GM19324 (cell line): ENCODE results near the gene SIGLEC9.

ENCODE experiments used
- ATAC-seq: cut with Tn5 transposase; IDR thresholded peaks from one replicate; pipeline ENCODE4 v1.9.1; 2021; ENCODE audit warnings: mild to moderate bottlenecking, moderate library complexity; ENCODE audit not compliant: unreplicated experiment, low FRiP score

The SIGLEC9 gene

GRCh38 chr19:51096473-51097165 is 28.1 kb upstream of the SIGLEC9 start:
- ATAC-seq, result no peak

GRCh38 chr19:51097166-51097738 is 27.5 kb upstream of the SIGLEC9 start:
- ATAC-seq, result no peak

- ATAC-seq, result no peak
Measured at GRCh38 chr19:51097796-51098195, 26.9 kb upstream of the SIGLEC9 start.

DNA sequence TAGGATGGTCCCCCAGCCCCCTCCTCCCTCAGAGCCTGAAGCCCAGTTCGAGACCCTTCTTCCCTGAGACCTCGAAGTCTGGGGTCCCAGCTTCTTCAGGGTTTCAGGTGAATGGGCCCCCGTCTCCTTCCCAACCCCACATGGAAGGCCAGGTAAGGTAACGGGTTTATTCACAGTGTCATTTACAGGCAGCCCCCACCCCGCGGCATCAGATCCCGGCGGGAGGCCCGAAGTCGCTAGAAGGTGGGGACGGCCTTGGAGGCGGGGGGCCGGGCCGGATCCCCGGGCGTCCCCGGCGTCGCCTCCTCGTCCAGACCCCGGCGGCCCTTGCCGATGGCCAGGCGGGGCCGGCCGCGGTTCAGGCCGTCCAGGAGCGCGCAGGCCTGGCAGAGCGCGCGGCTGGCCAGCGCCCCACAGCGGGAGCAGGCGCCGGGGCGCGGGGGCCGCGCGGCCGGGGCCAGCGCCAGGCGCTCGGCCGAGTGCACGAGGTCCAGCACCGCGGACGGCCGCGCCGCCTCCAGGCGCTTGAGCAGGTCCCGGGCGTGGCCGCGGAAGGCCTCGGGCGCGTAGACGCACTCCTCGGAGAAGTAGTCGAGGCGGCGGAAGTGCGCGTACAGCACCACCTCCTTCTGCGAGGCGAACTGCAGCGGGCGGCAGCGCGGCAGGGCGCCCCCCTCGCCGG is 26.2 kb upstream of the SIGLEC9 start:
- no peak for ATAC-seq

GRCh38 chr19:51099047-51099382 is 25.7 kb upstream of the SIGLEC9 start:
- ATAC-seq, result no peak

DNA sequence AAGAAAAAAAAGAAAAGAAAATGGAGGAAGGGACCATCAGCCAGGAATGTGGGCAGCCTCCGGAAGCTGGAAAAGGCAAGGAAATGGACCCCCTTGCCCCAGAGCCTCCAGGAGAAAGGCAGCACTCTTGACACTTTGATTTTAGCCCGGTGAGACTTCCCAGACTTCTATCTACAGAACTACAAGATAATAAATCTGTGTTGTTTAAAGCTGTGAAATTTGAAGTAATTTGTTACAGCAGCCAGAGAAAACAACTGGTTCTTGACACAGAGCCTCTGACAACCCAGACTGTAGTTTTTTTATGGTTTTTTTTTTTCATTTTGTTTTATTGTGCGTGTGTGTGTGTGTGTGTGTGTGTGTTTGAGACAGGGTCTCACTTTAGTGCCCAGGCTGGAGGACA is 24.1 kb upstream of the SIGLEC9 start:
- no peak for ATAC-seq

GRCh38 chr19:51101171-51101865 is 23.4 kb upstream of the SIGLEC9 start:
- no peak for ATAC-seq

DNA sequence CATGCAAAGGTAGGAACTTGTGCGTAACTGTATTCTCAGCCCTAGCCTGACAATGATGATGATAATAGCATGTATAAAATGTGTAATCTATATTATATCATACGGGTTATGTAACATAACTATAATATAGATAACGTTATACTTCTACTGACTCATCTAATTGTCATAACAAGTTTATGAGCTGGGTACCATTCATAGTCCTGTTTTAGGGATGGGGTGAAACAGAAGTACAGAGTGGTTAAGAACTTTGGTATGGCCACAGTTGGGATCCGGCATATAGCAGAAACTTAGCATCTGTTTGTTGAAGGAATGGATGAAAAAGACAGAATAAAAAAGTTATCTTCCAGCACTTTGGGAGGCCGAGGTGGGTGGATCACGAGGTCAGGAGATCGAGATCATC is 21.7 kb upstream of the SIGLEC9 start:
- ATAC-seq, result no peak

DNA sequence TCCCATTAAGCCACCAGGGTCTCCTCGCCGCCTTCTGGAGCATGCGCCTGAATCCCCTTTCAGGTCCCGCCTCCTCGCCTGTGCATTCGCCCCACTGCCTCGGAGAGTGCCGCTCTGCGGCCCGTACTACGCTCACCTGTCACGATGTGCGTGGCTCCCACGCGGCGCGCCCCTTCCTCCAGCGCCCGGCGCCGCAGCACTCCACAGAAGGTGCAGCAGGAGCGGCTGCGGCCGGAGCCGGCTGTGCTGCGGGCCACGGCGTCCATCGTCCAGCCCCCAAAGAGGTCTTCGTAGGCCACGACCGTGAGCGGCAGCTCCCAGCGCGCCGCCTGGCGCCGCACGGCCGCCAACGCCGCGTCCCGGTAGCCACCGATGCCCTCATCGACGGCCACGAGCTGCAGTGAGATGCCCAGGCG is 20.8 kb upstream of the SIGLEC9 start:
- ATAC-seq, result no peak

- no peak for ATAC-seq
Measured at GRCh38 chr19:51107406-51108065, 17.2 kb upstream of the SIGLEC9 start.

DNA sequence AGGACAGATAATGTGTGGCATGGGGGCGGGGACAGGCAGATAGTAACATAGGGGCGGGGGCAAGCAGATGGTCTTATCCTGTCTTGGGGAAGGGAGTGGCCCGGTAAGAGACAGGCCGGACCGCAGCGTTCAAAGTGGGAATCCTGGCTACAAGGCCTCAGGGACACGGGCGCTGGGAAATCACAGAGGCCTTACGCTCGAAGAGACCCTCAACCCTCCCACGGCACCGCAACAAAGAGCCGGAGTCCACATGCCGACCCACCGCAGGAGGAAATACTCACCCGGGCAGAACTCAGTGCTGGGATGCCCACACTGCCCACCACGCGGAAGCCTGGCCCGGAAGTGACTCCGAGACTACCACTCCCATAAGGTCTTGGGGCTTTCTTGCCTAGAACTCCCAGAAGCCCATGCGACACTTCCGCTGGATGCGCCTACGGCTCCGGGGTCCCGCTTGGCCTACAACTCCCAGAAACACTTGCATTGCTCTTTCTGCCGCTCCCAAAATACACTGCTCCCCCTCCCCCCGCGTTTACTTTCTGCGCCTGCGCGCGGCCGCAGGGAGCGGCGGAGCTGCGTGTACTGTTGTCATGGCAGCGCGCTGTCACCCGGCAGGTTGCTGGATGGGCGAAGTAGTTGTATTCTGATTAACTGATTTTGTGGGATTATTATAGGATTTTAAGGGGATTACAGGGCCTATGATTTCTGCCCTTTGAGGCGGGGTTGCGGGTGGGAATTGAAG is 16.5 kb upstream of the SIGLEC9 start, which contains the start of gene CTU1:
CTU1 (minus strand) TSS at position 344 of the 739 bp plus-strand sequence. CDS start 3,840 bp downstream, outside the sequence.
- peak; percentile 96 for ATAC-seq

GRCh38 chr19:51108805-51109146 is 15.9 kb upstream of the SIGLEC9 start:
- peak; percentile 48 for ATAC-seq

- no peak for ATAC-seq
Measured at GRCh38 chr19:51110666-51110971, 14.1 kb upstream of the SIGLEC9 start.

- no peak for ATAC-seq
Measured at GRCh38 chr19:51111606-51112005, 13.1 kb upstream of the SIGLEC9 start.

DNA sequence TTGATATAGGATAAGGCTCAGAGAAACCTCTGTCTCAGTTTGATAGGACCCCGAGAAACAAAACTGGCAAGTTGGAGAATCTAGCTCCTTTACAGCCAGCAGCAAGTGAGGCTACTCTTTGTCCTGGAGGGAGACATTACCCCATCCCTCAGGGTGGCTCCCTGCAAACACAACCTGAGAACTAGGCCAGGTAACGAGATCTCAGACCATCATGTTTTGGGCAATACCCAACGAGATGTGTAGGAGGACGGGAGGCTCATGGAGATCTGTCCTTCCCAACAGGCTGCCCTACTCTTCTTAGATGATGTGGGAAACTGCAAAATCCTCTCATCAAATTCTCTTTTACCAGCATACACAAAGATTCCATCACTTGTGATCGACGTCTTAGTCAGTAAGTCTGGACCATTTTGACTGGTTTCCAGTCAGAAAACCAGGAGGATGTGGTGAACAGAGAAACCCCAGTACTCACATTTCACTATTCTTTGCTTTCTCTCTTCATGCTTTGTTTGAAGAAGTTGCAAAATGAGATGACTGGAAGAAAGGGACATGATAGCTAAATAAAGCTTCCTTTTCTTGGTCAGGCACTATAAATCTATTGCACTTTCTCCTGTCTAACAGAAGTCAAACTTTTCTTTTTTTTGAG is 10.5 kb upstream of the SIGLEC9 start:
- ATAC-seq, result no peak

DNA sequence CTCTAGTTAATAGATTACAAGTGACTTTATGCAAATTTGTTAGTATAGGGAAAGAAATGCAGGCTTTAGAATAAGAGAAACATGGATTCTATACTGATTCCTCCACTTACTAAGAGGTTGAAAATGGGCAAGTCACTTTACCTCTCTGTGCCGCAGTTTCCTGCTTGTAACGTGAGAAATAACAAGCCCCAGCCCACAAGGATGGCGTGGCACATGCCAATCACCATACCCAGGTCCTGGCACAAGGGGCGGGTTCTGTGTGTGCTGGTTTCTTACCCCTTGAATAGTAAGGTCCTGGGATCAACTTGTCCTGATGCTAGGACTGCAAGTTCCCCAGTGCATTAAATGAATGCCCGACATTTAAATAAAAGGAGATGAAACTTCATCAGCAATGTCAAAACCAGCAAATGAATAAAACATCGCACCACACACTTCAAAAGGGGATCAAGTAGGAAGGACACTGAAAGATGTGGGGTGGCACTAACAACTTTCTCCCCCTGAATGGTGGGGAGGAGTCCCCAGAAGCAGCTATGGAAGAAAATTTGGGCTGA is 7.9 kb upstream of the SIGLEC9 start:
- no peak for ATAC-seq

DNA sequence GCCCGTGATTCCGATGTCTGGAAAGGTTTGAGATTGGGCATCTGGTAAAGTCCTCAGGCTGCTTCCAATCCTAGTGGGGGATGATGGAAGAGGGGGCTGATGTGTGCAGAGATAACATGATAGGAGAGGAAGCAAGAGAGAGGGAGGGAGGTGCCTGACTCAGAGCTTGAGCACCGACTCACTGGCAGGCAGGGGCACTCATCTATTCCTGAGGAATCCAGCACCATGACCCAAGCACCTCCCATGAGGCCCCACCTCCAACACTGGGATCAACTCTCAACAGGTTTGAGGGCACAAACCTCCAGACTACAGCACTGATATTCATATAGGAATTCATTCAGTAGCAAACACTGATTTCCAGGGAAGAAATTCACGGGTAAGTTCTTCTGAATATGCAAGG is 5.6 kb upstream of the SIGLEC9 start:
- ATAC-seq, result no peak

DNA sequence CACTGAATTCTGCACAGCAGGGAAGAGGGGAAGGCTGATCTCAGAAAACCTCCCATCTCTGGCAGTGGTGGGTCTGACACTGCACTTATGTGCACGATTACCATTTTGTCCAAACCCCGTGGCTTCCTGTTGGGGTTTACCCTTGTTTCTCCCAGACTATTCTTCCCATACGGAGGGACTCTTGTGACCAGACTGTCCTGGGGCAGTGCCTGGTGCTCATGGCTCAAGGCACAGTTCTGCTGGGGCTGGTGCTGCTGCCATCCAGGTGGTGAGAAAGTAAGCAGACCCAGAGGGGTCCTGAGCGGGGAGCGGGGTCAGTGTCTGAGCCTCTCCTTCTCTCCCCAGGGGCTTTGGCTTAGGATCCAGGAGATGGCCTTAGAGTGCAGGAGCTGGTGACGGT is 5.1 kb upstream of the SIGLEC9 start:
- ATAC-seq, result no peak

DNA sequence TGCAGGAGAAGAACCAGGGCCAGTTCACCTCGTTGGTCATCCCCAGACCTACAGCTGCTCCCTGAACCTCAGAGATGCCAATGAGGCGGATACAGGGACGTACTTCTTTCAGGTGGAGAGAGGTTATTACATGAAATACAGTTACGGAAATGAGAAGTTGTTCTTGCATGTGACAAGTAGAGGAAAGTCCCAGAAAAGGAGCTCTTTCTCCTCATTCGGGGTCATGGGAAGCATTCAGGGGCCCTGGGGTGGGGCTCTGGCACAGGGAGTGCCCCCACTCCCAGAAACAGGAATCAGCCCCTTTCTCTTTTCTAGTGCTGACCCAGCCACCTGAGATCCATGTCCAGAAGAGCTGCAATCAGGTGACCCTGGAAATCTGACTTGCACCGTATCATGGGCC is 4.5 kb upstream of the SIGLEC9 start:
- no peak for ATAC-seq

GRCh38 chr19:51121257-51121656 is 3.4 kb upstream of the SIGLEC9 start:
- ATAC-seq, result no peak
